Astrocyte of the cerebellum (primary cell): Measurements from ENCODE around the gene CUL7.
"Not testable (repeated sequence)": the region's sequence is repeated elsewhere in the genome, so short reads cannot be mapped to it uniquely, and the experiment has no call there.

ENCODE experiments used
- DNase-seq: peaks from one replicate; pipeline ENCODE4 v3.0.0-alpha.2; 2011; ENCODE audit warnings: low read depth
- H3K4me3 ChIP-seq: 2 replicates; pipeline ENCODE4 v1.5.1; 2011; ENCODE audit warnings: mild to moderate bottlenecking, low read depth, low read length, moderate library complexity
- in situ Hi-C: cut with HindIII; loops from 2 replicates; pipeline ENCODE4 v1.10.0; 2017; ENCODE audit warnings: low sequenced_read_pairs
- TF ChIP-seq, protein P1 (sequence below): IDR thresholded peaks from 2 replicates; pipeline ENCODE4 v1.5.1; 2012; ENCODE audit warnings: low read length, low read depth, moderate library complexity, mild to moderate bottlenecking; ENCODE audit errors: missing control alignments

CUL7 gene

DNA sequence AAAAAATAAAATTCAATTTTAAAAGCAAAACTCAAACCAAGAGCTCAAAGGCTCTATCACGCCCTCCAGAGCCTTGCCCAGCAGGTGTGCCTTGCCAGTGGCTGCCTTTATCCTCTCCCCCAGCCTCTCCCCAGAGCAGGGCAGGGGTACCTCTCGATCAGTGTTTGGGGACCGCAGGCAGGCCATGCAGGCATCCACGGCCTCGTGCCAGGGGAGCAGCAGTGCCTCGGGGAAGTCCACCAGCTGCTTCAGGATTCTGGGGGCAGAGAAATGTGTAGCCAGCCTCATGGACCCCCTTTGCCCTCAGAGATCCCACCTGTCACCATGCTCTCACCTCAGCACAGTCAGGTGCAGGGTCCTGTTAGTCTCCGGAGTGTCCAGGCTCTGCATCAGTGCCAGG is 5.7 kb downstream of the CUL7 start:
- no peak for DNase-seq
- no peak overlapping the region for H3K4me3 ChIP-seq
- in situ Hi-C loops: no loop called here
- TF ChIP-seq, protein P1, sequence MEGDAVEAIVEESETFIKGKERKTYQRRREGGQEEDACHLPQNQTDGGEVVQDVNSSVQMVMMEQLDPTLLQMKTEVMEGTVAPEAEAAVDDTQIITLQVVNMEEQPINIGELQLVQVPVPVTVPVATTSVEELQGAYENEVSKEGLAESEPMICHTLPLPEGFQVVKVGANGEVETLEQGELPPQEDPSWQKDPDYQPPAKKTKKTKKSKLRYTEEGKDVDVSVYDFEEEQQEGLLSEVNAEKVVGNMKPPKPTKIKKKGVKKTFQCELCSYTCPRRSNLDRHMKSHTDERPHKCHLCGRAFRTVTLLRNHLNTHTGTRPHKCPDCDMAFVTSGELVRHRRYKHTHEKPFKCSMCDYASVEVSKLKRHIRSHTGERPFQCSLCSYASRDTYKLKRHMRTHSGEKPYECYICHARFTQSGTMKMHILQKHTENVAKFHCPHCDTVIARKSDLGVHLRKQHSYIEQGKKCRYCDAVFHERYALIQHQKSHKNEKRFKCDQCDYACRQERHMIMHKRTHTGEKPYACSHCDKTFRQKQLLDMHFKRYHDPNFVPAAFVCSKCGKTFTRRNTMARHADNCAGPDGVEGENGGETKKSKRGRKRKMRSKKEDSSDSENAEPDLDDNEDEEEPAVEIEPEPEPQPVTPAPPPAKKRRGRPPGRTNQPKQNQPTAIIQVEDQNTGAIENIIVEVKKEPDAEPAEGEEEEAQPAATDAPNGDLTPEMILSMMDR: no peak

DNA sequence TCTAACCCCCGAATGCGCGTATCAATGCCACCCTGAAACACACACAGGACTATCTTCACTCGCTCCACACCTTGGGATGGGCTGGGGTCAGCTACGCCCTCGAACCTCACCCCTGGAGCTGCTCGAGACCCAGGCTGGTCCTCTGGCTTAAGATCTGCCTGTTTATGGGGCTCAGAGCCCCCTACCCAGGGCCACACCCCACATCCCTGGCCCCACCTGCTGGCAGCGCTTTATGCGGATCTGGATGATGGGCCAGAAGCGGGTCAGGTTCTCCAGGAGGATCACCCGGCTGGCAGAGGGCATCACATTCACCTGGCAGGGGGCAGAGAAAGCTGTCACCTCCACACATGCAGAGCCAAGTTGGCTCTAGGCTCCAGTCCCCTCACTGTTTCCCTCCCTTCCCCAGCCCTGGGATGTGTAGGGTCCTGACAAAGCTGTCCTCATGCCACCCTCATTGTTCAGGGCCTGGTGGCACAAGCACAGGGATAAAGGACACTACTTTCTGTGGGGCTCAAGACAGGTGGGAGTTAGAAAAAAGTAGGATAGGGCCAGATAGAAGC is 8.2 kb downstream of the CUL7 start:
- in situ Hi-C loops: no loop called here
- TF ChIP-seq, protein P1: no peak

DNA sequence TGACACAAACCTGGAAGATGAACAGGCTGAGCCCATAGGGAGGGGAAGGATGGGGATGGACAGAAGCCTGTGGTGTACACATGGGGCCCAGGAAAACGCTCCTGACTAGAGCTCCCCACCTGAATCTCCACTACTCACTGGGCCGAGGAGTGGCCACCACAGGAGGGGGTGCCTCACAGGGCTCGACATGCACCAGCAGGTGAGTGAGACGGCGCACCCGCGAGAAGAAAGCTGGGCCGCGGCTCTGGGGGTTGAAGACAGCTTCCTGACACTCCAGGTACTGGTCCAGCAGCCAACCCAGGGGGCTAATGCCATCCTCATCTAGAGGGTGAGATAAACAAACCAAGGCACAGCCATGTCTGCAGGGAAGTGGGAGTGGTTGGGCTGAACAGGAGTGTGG is 10.3 kb downstream of the CUL7 start:
- no peak for DNase-seq
- TF ChIP-seq, protein P1: no peak
- H3K4me3 ChIP-seq: no peak overlapping the region
- in situ Hi-C loops: no loop called here

More for the DNA sequence above, 8.2 kb downstream of the CUL7 start:
- no peak overlapping the region for H3K4me3 ChIP-seq
- DNase-seq: no peak

DNA sequence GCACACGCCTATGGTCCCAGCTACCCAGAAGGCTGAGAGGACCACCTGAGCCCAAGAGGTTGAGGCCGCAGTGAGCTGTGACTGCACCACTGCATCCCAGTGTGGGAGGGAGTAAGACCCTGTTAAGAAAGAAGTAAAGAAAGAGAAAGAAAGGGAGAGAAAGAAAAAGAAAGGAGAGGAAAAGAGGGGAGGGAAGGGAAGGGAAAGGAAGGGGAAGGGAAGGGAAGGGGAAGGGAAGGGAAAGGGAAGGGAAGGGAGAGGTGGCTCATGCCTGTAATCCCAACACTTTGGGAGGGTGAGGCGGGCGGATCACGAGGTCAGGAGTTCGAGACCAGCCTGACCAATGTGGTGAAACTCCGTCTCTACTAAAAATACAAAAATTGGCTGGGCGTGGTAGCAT is 12.2 kb downstream of the CUL7 start:
- in situ Hi-C loops, H3K4me3 ChIP-seq, DNase-seq: not testable (repeated sequence)

DNA sequence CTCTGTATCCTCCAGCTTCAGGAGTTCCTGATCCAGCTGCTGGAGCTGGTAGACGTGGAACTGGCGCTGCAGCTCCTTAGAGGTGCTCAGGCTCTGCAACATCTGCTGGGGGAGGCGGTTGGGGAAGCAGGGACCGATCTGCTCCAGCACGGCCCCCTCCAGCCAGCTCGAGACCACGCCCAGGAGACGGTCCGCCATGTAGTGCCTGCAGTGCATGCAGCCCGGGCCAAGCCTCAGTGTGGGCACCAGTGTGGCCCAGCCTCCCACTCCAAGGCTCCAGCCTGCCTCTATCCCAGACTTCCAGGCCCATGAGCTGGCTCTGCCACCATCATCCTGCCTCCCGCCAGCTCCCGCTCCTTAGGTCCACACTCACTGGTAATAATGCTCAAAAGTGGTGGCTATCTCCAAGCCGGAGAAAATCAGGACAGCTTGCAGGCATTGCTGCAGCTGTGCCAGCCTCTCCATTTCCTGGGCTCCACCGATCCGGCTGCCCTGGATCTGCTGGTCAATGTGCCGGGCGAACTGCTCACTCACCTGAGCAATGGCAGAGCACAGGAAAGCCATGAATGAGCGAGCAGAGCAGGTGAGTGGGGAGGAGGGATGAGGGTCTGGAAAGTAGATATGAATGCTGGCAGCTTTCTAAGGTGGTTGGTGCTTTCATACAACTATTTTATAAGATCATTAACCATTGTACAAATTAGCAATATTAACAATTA is 13.0 kb downstream of the CUL7 start:
- TF ChIP-seq, protein P1: no peak
- in situ Hi-C loops: no loop called here

DNA sequence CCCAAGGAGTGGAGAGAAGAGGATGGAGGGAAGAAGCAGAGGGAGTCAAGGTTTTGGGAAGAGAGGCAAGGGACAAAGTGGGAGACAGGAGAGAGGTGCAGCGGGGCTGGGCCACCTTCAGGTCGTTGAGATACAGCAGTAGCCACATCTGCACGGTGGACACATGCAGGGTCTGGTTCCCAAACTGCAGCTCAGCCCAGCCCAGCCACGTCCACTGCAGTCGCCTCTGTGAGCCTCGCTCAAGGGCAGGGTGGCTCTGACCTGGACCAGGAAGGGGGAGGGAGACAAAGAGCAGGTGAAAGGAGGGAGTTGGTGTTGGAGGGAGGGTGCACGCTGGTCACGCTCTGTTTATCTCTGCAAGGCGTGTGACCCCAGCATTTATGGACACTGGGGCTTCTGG is 14.9 kb downstream of the CUL7 start:
- no peak for DNase-seq
- TF ChIP-seq, protein P1: no peak
- in situ Hi-C loops: no loop called here
- no peak overlapping the region for H3K4me3 ChIP-seq

More for the DNA sequence above, 13.0 kb downstream of the CUL7 start:
- no peak overlapping the region for H3K4me3 ChIP-seq
- no peak for DNase-seq

DNA sequence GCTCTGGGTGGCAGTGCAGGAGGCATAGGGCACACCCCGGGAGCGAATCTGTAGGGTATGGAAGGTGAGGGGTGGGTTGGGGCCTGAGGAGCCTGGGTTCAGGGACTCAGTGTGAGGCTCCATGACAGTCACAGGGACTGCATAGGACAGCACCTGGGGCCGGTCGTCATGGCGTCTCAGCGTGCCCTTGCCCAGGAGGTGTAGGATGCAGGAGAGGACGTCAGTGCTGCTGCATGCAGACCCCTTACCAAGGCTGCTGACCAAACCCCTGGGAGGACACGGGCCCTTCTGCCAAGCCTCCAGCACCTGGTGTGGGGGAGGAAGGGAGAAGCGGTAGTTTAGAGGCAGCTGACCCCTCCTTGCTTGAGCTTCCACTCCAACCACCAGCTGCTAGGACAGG is 15.9 kb downstream of the CUL7 start:
- in situ Hi-C loops: no loop called here
- DNase-seq: no peak
- H3K4me3 ChIP-seq: no peak overlapping the region
- TF ChIP-seq, protein P1: no peak
